ENCODE results near the gene LMBR1.
"Not testable (repeated sequence)": the region's sequence is repeated elsewhere in the genome, so short reads cannot be mapped to it uniquely, and the experiment has no call there.

Gene LMBR1

DNA sequence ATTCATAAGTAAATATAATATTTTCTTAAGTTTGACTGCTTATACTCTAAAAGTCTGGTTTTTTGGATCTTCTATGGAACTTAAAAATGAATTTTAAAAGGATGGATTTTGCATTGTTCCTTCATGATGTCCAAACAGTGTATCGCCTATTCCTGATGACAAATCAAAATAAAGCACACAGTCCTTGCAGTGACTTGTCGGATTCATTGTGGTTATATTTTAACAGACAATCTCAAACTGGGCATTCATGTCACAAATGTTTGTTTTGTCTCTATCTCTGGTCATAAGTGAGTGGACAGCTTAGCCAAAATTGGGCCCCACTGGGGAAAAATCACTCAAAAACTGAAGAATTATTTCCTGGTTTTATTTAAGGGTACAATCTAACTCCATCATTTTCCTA, 74.8 kb downstream of the LMBR1 start:
- TF ChIP-seq, protein P1, sequence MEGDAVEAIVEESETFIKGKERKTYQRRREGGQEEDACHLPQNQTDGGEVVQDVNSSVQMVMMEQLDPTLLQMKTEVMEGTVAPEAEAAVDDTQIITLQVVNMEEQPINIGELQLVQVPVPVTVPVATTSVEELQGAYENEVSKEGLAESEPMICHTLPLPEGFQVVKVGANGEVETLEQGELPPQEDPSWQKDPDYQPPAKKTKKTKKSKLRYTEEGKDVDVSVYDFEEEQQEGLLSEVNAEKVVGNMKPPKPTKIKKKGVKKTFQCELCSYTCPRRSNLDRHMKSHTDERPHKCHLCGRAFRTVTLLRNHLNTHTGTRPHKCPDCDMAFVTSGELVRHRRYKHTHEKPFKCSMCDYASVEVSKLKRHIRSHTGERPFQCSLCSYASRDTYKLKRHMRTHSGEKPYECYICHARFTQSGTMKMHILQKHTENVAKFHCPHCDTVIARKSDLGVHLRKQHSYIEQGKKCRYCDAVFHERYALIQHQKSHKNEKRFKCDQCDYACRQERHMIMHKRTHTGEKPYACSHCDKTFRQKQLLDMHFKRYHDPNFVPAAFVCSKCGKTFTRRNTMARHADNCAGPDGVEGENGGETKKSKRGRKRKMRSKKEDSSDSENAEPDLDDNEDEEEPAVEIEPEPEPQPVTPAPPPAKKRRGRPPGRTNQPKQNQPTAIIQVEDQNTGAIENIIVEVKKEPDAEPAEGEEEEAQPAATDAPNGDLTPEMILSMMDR (IDR thresholded peaks at IDR 0.05; ENCODE audit: insufficient read depth, low read depth, low read length, missing control alignments), result no peak
- H3K4me3 ChIP-seq (ENCODE audit: low read length), result no peak overlapping the region
- DNase-seq (ENCODE audit: low read depth), result no peak

DNA sequence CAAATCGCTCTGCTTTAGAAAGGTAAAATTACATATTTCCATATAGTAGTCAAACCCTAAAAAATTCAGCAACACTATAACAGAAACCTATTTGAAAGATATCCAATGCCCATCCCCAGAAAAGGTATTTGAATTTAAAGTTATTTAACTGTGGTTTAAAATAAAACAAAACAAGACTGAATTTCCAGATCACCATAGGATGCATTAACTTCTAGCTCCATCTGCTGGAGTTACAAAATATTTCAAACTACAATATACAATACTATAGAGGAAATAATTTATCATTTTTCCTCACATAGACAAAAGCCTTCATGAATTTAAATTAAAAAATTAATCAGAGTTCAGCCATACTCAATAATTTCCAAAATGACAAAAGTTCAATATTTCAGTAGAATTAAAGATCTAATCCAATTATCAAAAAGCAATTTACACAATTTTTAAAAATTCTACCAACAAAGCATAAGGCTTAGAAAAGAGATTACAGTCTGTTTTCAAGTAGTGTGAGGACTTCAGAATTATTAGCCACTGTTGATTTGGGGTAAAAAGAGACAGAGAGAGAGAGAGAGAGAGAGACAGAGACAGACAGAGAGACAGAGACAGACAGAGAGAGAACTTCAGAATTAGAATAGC, 75.9 kb downstream of the LMBR1 start:
- no peak overlapping the region for H3K4me3 ChIP-seq (ENCODE audit: low read length)
- DNase-seq (ENCODE audit: low read depth), result peak; percentile 18
- TF ChIP-seq, protein P1 (IDR thresholded peaks at IDR 0.05; ENCODE audit: insufficient read depth, low read depth, low read length, missing control alignments), result peak; percentile 31

DNA sequence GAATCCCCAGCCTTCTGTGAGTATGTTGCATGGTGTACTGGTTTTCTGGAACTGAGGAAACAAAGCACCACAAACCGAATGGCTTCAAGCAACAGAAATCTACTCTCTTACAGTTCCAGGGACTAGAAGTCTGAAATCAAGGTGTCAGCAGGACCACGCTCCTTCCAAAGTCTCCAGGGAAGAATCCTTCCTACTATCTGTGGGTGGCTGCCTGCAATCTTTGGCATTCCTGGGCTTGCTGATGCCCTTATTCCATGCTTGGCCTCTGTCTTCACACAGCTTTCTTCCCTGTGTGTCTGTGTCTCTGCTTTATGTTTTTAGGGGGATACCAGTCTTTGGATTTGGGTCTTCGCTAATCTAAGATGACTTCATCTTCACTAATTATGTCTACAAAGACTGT, 81.3 kb downstream of the LMBR1 start:
- no peak for DNase-seq (ENCODE audit: low read depth)
- no peak overlapping the region for H3K4me3 ChIP-seq (ENCODE audit: low read length)
- TF ChIP-seq, protein P1 (IDR thresholded peaks at IDR 0.05; ENCODE audit: insufficient read depth, low read depth, low read length, missing control alignments), result no peak

DNA sequence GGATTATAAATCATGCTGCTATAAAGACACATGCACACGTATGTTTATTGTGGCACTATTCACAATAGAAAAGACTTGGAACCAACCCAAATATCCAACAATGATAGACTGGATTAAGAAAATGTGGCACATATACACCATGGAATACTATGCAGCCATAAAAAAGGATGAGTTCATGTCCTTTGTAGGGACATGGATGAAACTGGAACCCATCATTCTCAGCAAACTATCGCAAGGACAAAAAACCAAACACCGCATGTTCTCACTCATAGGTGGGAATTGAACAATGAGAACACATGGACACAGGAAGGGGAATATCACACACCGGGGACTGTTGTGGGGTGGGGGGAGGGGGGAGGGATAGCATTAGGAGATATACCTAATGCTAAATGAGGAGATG, 89.3 kb downstream of the LMBR1 start:
- DNase-seq (ENCODE audit: low read depth); H3K4me3 ChIP-seq (ENCODE audit: low read length): not testable (repeated sequence)

DNA sequence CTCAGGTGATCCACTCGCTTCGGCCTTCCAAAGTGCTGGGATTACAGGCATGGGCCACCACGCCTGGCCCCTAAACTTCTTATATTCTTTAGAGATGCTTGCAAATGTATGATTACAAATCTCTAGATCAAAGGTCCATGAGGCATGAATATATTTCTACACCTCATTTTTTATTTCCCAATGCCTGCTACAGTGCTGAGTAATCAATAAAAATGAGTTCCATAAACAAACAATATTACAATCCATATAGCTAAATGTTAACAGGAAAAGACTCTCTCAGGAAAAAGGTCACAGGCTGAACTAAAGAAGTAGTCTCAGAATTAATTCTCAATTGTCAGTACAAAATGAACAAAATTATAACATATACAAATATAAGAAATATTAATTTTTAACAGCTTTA, 90.8 kb downstream of the LMBR1 start:
- DNase-seq (ENCODE audit: low read depth), result no peak
- TF ChIP-seq, protein P1 (IDR thresholded peaks at IDR 0.05; ENCODE audit: insufficient read depth, low read depth, low read length, missing control alignments), result no peak
- H3K4me3 ChIP-seq (ENCODE audit: low read length), result no peak overlapping the region

DNA sequence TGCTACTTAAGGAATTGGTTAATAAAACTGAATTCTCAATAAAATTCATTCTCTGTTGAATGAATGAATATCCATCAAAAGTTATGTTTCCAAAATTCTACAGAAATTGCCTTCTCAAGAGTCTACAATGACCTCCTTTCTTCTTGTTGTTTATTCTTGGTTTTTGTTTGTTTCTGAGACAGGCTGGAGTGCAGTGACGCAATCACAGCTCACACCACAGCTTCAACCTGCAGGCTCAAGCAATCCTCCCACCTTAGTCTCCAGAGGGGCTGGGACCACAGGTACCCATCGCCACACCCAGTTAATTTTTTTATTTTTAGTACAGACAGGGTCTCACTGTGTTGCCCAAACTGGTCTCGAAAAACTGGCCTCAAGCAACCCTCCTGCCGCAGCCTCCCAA, 97.6 kb downstream of the LMBR1 start:
- TF ChIP-seq, protein P1 (IDR thresholded peaks at IDR 0.05; ENCODE audit: insufficient read depth, low read depth, low read length, missing control alignments), result no peak
- DNase-seq (ENCODE audit: low read depth), result no peak
- no peak overlapping the region for H3K4me3 ChIP-seq (ENCODE audit: low read length)

DNA sequence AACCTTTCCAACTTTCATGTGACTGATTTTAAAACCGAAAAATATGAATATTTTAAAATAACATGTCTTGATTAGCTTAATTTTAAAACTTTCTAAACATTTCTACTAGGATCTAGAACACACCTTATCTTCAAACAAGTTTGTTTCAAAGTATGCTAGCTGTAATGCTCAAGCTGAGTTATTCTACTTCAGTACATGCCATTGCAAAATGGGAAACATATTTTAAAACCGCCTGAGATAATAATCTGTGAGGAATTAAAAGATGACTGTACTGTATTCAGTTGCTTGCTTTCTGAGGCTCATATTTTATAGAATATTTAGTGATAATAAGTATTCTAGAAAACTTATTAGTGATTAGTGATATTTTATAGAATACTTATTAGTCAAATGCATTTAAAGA, 99.6 kb downstream of the LMBR1 start:
- TF ChIP-seq, protein P1 (IDR thresholded peaks at IDR 0.05; ENCODE audit: insufficient read depth, low read depth, low read length, missing control alignments), result no peak
- H3K4me3 ChIP-seq (ENCODE audit: low read length), result no peak overlapping the region
- no peak for DNase-seq (ENCODE audit: low read depth)
